KG1 (cell line): ENCODE data around the gene LRRC75B.
A peak's percentile ranks its signal among the peaks of the same experiment; 100 is the strongest.

Source experiments
- DNase-seq: peaks from one replicate; lab custom pipeline; 2025; lab: John Stamatoyannopoulos, UW

The LRRC75B gene

DNA sequence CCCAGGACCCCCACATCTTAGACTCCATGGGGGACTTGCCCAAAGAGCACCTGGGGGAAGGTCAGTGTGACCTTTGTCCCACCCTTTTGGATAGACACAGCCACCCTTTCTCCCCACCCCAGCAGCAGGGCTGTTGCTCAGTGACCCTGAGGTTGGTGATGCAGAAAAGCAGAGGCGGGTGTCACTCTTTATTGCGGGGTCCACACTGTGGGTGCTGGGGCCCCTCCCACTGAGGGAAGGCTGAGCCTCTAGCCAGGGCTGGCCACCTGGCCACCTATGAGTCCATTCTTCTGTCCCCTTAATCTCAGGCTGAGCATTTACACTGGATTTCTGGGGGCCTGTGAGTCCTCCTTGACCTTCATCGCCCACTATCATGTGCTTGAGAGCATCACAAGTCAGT lies 7.4 kb downstream of the LRRC75B start:
- DNase-seq: no peak

GRCh38 chr22:24584871-24585411 lies 7.9 kb downstream of the LRRC75B start:
- DNase-seq: no peak

GRCh38 chr22:24584166-24584790 lies 8.6 kb downstream of the LRRC75B start:
- no peak for DNase-seq

DNA sequence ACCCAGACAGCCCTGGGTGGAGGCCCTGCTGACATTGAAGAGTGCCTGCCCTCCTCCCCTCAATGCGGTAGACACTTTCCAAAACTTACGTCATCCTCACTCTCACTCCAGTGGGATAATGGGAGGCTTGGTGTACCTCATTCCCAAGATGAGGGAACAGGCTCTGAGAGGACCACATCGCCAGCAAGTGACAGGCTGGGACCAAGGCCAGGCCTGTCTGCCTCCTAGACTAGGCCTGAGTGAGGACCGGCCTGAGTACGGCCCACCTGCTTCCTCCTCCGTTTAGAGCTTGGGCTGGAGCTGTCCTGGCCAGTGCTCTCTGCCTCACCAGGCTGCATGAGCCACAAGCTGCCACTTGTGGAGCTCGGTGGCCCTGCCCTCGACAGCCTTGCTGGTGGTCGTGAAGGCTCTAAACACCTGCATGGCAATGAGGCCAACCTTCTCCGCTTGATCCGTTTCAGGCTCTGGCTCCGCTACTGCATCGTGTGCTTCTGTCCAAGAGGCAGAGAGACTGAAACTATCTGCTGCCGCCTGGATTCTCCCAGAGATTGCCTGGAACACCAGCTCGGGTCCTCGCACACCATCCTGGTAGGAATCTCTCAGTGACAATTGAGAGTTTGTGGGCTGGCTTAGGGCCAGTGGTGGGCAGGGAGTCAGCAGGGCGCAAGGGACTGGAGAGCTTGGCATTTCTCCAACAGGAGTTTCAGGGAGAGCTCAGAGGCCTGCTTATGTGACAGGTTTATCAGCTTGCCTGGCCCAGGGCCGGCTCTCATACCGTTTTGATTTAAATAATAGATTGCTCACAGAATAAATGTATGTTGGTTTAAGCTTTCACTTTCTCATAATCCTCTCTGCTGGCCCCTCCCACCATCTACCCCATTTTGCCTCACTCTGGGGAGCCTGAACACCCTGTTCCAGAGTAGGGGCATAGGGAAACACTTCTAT lies 9.4 kb downstream of the LRRC75B start:
- DNase-seq: no peak

GRCh38 chr22:24582056-24582814 lies 10.6 kb downstream of the LRRC75B start:
- no peak for DNase-seq

DNA sequence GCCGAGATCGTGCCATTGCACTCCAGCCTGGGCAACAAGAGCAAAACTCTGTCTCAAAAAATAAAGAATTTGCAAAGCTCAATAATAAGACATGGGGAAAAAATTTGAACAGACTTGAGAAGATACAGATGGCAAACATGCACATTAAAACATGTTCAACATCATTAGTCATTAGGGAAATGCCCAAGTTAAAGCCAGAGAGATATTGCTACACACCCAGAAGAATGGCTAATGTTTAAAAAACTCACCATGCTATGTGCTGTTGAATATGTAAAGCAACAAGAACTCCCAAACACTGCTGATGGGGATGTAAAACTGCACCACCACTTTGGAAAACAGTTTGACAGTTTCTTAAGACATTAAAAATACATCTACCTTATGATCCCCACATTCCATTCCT lies 12.6 kb downstream of the LRRC75B start:
- DNase-seq: no peak

- no peak for DNase-seq
These were observed 13.6 kb downstream of the LRRC75B start for GRCh38 chr22:24579258-24579601.

DNA sequence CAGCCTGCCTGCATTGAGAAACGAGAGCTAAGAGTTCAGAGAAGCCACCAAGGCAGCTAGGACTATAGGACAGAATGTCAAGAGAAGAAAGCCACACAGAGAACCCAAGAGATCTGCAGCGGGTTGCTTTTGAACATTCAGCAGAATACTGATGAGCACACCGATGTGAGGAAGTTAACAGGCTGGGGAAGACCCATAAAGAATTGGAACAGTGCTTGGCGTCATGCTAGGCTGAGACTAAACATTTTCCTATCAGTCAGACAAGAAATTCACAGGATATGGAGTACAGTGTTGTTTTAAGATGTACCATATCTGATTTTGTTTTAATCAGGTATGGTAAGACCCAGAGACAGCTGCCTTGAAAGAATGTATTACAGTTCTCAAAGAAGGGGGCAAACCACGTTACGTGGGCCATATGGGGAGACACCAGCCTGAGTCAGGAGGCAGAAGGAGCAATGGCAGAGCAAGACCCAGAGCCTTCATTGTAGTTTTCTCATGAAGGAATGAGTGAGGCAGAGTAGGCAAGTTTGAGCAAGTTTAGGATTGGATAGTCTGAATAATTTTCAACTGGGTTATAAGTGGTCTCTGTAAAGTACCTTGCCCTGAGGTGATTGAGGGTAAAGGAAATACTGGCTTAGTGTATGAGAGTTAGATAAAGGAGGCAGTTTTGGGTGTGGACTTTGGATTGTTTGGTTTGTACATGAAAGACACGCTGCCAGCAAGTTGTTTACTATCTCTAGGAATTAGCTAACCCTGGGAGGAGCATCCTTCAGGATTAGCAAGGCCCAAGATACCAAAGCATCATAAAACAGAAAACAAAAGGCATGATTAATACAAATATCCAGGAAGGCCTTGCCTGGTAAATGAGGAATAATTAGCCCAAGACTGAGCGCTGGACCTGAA lies 14.3 kb downstream of the LRRC75B start:
- DNase-seq: no peak

DNA sequence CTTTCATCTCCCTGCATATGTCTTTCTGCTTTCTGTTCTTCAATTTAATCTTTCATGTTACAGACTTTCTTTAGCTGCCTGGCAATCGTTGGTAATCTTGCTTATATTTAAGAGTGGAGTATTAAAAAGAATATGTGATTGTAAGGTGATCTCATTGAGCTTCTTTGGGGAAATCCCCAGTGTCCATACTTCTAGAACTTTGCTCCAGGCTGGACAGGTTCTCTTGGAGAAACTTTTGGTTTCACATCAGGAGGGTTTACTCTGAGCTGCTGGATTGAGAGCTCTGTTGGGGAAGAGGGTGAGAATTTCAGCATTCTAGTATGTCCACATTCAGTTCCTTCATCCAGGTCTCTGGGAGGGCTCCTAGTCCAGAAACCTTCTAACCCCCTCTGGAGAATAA lies 16.1 kb downstream of the LRRC75B start:
- no peak for DNase-seq

DNA sequence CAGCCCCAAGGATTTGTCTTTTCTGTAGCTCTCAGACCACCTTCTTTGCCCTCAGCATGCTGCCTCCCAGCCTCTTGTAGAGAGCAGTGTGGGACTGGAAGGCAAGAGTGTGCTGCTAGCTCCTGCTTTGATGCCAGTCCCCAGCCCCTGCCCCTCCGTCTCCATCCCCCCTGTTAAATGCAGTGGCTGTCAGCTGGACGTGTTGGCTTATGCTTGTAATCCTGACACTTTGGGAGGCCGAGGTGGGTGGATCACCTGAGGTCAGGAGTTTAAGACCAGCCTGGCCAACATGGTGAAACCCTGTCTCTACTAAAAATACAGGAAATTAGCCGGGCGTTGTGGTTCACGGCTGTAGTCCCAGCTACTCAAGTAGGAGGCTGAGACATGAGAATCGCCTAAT lies 21.6 kb downstream of the LRRC75B start:
- DNase-seq: no peak

DNA sequence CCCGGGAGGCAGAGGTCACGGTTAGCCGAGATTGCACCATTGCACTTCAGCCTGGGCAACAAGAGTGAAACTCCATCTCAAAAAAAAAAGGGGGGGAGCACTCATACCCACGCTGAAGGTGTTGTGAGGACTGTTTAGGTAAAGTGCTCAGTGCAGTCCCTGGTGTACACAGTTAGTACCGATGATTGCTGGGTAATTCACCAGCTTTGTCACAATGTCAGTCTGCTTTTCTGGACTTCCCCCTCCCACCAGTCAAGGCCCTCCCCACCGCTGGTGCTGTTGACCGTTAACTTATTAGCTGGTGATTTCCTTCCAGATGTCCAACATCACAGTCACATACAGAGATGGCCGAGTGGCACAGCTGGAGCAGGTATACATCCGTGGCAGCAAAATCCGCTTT lies 25.2 kb downstream of the LRRC75B start:
- no peak for DNase-seq

- no peak for DNase-seq
These were observed 25.9 kb downstream of the LRRC75B start for GRCh38 chr22:24566899-24567511.

DNA sequence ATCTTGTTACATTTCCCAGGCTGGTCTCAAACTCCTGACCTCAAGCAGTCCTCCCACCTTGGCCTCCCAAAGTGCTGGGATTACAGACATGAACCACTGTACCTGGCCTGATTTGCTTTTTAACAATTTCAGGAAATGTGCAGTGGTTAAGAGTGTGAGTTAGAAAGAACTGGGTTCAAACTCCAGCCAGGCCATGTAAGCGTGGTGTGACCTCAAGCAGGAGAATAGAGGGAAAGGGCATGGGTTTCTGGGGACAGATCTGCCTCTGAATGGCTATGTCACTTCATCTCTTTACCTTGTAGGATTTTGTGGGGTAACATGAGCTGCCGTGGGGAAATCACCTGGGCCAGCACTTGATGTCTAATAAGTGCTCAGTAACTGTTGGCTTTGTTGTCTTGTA lies 27.8 kb downstream of the LRRC75B start:
- no peak for DNase-seq

GRCh38 chr22:24564376-24565058 lies 28.4 kb downstream of the LRRC75B start:
- DNase-seq: no peak

DNA sequence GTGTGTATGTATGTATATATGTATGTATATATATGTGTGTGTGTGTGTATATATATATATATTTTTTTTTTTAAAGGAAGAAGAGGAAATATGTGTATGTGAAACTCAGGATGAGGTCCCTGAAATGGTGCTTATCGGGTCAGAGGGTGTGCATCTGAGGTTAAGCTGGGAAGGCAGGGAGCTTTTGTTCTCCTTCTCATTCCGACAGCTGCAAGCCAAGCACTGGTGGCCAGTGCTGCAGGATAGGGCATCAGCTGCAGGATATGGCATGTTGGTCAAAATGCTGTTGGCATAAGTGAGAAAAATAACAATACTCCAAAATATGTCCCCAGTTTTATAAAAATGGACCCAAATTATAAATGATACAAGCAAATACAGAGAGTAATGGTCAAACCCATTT lies 29.6 kb downstream of the LRRC75B start:
- no peak for DNase-seq

DNA sequence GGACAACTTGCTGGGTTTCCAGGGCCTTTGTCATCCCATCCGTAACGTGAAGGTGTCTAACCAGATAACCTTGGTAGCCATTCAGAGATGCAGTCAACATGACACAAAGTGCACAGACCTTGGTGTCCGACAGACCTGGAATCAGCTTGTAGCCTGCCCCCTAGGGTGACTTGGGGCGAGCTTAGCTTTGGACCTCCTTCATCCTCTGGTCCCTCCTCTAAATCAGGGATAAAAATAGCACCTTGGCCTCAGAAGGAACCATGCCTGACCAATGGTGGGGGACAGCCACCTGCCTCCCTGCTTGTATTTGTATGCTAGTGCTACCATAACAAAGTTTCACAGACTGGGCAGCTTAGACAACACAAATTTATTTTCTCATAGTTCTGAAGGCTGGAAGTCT lies 33.4 kb downstream of the LRRC75B start:
- DNase-seq: no peak

- peak; percentile 98 for DNase-seq
These were observed 37.5 kb downstream of the LRRC75B start, which contains the start of gene SNRPD3 for GRCh38 chr22:24555165-24556039. SNRPD3 (plus strand) TSS chr22:24555999; CDS start chr22:24557675, 1,676 bp downstream.

GRCh38 chr22:24554313-24555164 lies 38.3 kb downstream of the LRRC75B start, which contains the start of gene GUCD1:
GUCD1 (minus strand) TSS chr22:24555138; CDS start chr22:24554991, 147 bp downstream.
- no peak for DNase-seq
